GM13977 (cell line): ENCODE data around the gene CEMIP.

Experiments
- DNase-seq: peaks from one replicate; pipeline ENCODE4 v3.0.0; 2012; ENCODE audit warnings: low spot score
- CTCF ChIP-seq: IDR thresholded peaks from 2 replicates; pipeline ENCODE4 v1.5.1; 2012; ENCODE audit warnings: mild to moderate bottlenecking, control low read depth; ENCODE audit not compliant: insufficient read depth; ENCODE audit errors: extremely low read depth, missing control alignments
- in situ Hi-C: fragments of 300-500 bp; cut with MboI; formaldehyde crosslinking; loops from one replicate; pipeline ENCODE4 v1.12.0; 2022; ENCODE audit warnings: low sequenced_read_pairs, low pct_unique_long_range_greater_than_20kb, mixed read lengths, inconsistent platforms; ENCODE audit not compliant: unreplicated experiment

CEMIP gene

GRCh38 chr15:80788536-80788935, 9.4 kb downstream of the CEMIP start:
- no peak for TF ChIP-seq CTCF
- no peak for DNase-seq
- in situ Hi-C loops = no loop called here

- no peak for DNase-seq
- no peak for TF ChIP-seq CTCF
- in situ Hi-C loops = no loop called here
These were observed 10.1 kb downstream of the CEMIP start for GRCh38 chr15:80789296-80789695.

- TF ChIP-seq CTCF = no peak
- DNase-seq = no peak
- in situ Hi-C loops = no loop called here
These were observed 10.6 kb downstream of the CEMIP start for GRCh38 chr15:80789796-80790195.

GRCh38 chr15:80790236-80790635, 11.1 kb downstream of the CEMIP start:
- no peak for DNase-seq
- in situ Hi-C loops = no loop called here
- TF ChIP-seq CTCF = no peak

GRCh38 chr15:80791004-80791403, 11.8 kb downstream of the CEMIP start:
- no peak for TF ChIP-seq CTCF
- no peak for DNase-seq
- in situ Hi-C loops = no loop called here

- no peak for DNase-seq
- in situ Hi-C loops = no loop called here
- no peak for TF ChIP-seq CTCF
These were observed 17.2 kb downstream of the CEMIP start for GRCh38 chr15:80796407-80796806.

GRCh38 chr15:80798911-80799310, 19.7 kb downstream of the CEMIP start:
- no peak for TF ChIP-seq CTCF
- no peak for DNase-seq
- in situ Hi-C loops = no loop called here
